Suprapubic skin (tissue), 4 donors: ENCODE measurements around the gene PLXDC1.

Experiments
- EP300 ChIP-seq: sonication (generic); formaldehyde crosslinking; IDR thresholded peaks from one replicate; pipeline ENCODE4 v1.6.1; 2017; ENCODE audit warnings: antibody characterized with exemption
- POLR2A ChIP-seq, 2 donors: fragments of 450-650 bp; IDR thresholded peaks; one replicate each; pipeline ENCODE4 v1.6.1; 2017; ENCODE audit warnings: antibody characterized with exemption in 2 of 2, mild to moderate bottlenecking in 2 of 2, moderate library complexity in 2 of 2
- POLR2AphosphoS5 ChIP-seq, 3 donors: sonication (generic); formaldehyde crosslinking; IDR thresholded peaks; one replicate each; pipeline ENCODE4 v1.6.1; 2017; ENCODE audit warnings: antibody characterized with exemption in 3 of 3
- TF ChIP-seq, protein P1 (sequence below), 2 donors: fragments of 200-600 bp in 1 of 2; fragments of 450-650 bp in 1 of 2; sonication (generic) in 1 of 2; IDR thresholded peaks; one replicate each; pipeline ENCODE4 v1.5.1; 2016 to 2019; ENCODE audit warnings: antibody characterized with exemption in 2 of 2, mild to moderate bottlenecking in 1 of 2, moderate library complexity in 1 of 2

DNA sequence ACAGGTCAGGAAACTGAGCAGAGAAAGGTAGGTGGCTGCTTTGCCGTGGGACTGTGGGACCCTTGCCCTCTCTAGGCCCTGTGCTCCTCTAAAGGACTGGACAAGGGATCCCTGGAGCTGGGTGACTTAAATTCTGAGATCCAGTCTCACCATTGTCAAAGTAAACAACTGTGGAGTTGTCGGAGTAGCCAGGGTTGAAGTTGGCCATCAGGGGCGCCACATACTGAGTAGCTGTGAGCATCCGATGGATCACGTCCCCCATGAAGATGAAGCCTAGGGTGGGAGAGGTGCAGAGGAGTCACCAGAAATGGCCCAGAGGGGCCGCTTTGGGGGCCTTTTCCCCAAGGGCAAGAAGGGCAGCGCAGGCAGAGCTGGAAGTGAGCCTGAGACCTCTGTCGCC, 43.5 kb downstream of the PLXDC1 start:
- TF ChIP-seq, protein P1, sequence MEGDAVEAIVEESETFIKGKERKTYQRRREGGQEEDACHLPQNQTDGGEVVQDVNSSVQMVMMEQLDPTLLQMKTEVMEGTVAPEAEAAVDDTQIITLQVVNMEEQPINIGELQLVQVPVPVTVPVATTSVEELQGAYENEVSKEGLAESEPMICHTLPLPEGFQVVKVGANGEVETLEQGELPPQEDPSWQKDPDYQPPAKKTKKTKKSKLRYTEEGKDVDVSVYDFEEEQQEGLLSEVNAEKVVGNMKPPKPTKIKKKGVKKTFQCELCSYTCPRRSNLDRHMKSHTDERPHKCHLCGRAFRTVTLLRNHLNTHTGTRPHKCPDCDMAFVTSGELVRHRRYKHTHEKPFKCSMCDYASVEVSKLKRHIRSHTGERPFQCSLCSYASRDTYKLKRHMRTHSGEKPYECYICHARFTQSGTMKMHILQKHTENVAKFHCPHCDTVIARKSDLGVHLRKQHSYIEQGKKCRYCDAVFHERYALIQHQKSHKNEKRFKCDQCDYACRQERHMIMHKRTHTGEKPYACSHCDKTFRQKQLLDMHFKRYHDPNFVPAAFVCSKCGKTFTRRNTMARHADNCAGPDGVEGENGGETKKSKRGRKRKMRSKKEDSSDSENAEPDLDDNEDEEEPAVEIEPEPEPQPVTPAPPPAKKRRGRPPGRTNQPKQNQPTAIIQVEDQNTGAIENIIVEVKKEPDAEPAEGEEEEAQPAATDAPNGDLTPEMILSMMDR (IDR thresholded peaks at IDR 0.05), result no peak
- TF ChIP-seq POLR2A (IDR thresholded peaks at IDR 0.05) (no peak), POLR2AphosphoS5 (IDR thresholded peaks at IDR 0.05) (no peak), EP300 (no peak)
